B cell (primary cell): ENCODE results near the gene CD59.

Source experiments
- EZH2 ChIP-seq: IDR thresholded peaks from 2 replicates; pipeline ENCODE4 v1.6.1; 2012; ENCODE audit warnings: borderline replicate concordance, low read depth, mild to moderate bottlenecking, moderate library complexity, low read length; ENCODE audit not compliant: insufficient read depth, poor library complexity, severe bottlenecking
- TF ChIP-seq, protein P1 (sequence below): fragments of 200-600 bp; IDR thresholded peaks from one replicate; pipeline ENCODE4 v1.8.0; 2022; ENCODE audit warnings: antibody characterized with exemption, mild to moderate bottlenecking

DNA sequence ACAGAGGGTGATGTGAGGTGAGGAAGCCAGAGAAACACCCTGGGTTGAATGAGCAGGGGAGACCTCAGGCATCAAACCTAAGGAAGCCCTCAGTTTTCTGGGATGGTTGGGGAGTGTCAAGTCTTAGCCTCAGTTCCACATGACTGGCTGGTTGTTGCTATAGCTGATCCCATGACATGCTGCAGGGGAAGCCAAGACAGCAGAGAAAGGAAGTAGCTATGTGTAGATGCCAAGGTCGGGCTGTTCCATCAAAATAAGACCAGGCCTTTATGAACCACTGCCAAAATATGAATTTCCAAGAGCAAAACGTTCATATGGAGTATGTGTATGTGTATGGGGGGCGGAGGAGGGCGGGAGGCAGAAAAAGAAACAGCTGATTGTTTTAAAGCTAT, 11.6 kb downstream of the CD59 start:
- TF ChIP-seq, protein P1, sequence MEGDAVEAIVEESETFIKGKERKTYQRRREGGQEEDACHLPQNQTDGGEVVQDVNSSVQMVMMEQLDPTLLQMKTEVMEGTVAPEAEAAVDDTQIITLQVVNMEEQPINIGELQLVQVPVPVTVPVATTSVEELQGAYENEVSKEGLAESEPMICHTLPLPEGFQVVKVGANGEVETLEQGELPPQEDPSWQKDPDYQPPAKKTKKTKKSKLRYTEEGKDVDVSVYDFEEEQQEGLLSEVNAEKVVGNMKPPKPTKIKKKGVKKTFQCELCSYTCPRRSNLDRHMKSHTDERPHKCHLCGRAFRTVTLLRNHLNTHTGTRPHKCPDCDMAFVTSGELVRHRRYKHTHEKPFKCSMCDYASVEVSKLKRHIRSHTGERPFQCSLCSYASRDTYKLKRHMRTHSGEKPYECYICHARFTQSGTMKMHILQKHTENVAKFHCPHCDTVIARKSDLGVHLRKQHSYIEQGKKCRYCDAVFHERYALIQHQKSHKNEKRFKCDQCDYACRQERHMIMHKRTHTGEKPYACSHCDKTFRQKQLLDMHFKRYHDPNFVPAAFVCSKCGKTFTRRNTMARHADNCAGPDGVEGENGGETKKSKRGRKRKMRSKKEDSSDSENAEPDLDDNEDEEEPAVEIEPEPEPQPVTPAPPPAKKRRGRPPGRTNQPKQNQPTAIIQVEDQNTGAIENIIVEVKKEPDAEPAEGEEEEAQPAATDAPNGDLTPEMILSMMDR, result no peak
- TF ChIP-seq EZH2, result no peak
